Fibroblast of lung (primary cell): ENCODE measurements around the gene PURA. TPM values are rescaled to one million over a fixed set of nuclear protein-coding genes. Genes with fewer than 3 reads are reported as not detected.
A peak's percentile ranks its signal among the peaks of the same experiment; 100 is the strongest.

Source experiments
- DNase-seq, 2 donors: peaks; one replicate each; pipeline versions ENCODE4 v3.0.0 to v3.0.0-alpha.2; 2010; ENCODE audit warnings: low read depth in 2 of 2
- H2AFZ ChIP-seq: 2 replicates; pipeline ENCODE4 v1.5.1; 2012; ENCODE audit warnings: low read length, control low read depth, inconsistent platforms
- H3K27ac ChIP-seq: 2 replicates; pipeline ENCODE4 v1.5.1; 2011; ENCODE audit warnings: low read length, control low read depth; ENCODE audit not compliant: insufficient read depth
- H3K27me3 ChIP-seq: 2 replicates; pipeline ENCODE4 v1.5.1; 2011; ENCODE audit warnings: mild to moderate bottlenecking, low read length; ENCODE audit not compliant: control insufficient read depth, insufficient read depth
- H3K36me3 ChIP-seq: 2 replicates; pipeline ENCODE4 v1.5.1; 2011; ENCODE audit warnings: low read length; ENCODE audit not compliant: control insufficient read depth, insufficient read depth
- H3K4me1 ChIP-seq: 2 replicates; pipeline ENCODE4 v1.5.1; 2011; ENCODE audit warnings: low read length; ENCODE audit not compliant: control insufficient read depth, insufficient read depth; ENCODE audit errors: extremely low read depth
- H3K4me2 ChIP-seq: 2 replicates; pipeline ENCODE4 v1.5.1; 2011; ENCODE audit warnings: low read length, control low read depth; ENCODE audit not compliant: insufficient read depth; ENCODE audit errors: extremely low read depth
- H3K4me3 ChIP-seq, 4 experiments: fragments of 200-600 bp in 1 of 4; sonication (generic) in 1 of 4; replicated peaks in 1 of 4; 2 replicates each; pipeline ENCODE4 v1.5.1; 2011 to 2016; ENCODE audit warnings: low read length in 4 of 4, low read depth in 3 of 4, mild to moderate bottlenecking in 3 of 4, control low read depth in 2 of 4, inconsistent platforms in 1 of 4, mixed read lengths in 1 of 4; ENCODE audit not compliant: insufficient read depth in 1 of 4; ENCODE audit errors: control extremely low read depth in 1 of 4
- H3K79me2 ChIP-seq: 2 replicates; pipeline ENCODE4 v1.5.1; 2012; ENCODE audit warnings: mild to moderate bottlenecking, low read length, inconsistent platforms; ENCODE audit not compliant: control insufficient read depth, insufficient read depth
- H3K9ac ChIP-seq: 2 replicates; pipeline ENCODE4 v1.5.1; 2011; ENCODE audit warnings: mild to moderate bottlenecking, low read length, control low read depth; ENCODE audit not compliant: insufficient read depth
- H3K9me3 ChIP-seq: 2 replicates; pipeline ENCODE4 v1.5.1; 2012; ENCODE audit warnings: low read depth, low read length; ENCODE audit not compliant: control insufficient read depth, insufficient read depth
- H4K20me1 ChIP-seq: 2 replicates; pipeline ENCODE4 v1.5.1; 2011; ENCODE audit warnings: low read length; ENCODE audit not compliant: control insufficient read depth, insufficient read depth; ENCODE audit errors: extremely low read depth
- CTCF ChIP-seq, 2 donors: IDR thresholded peaks in 1 of 2; conservative IDR thresholded peaks in 1 of 2; 1 replicate in 1 of 2; 2 replicates in 1 of 2; pipeline ENCODE4 v1.5.1; 2011 to 2012; ENCODE audit warnings: low read length in 2 of 2, control low read depth in 1 of 2, inconsistent platforms in 1 of 2, low read depth in 1 of 2, mild to moderate bottlenecking in 1 of 2
- EZH2 ChIP-seq: IDR thresholded peaks from 2 replicates; pipeline ENCODE4 v1.5.1; 2012; ENCODE audit warnings: low read length, control low read depth, mild to moderate bottlenecking; ENCODE audit errors: missing control alignments
- polyA plus RNA-seq, 2 donors: library from polyadenylated mRNA; depleted of rRNA in 1 of 2; stranded (reverse) in 1 of 2; unstranded in 1 of 2; fragments of >200 nt; gene quantifications; 2 replicates each; pipeline ENCODE4 v1.2.1, GENCODE V29; 2011 to 2012; ENCODE audit warnings: missing spikeins in 1 of 2
- total RNA-seq: library from RNA; depleted of rRNA; stranded (reverse); fragments of >200 nt; gene quantifications from 2 replicates; pipeline ENCODE4 v1.2.1, GENCODE V29; 2014

PURA gene
- total and polyA plus RNA-seq, 2 donors (not counting 1 experiment from before 2014, with no cell fraction given): 8.0 to 20.0 TPM

- H3K4me1 ChIP-seq: peaks cover 2% of the 10 kb centered on the region
- TF ChIP-seq EZH2 (no peak), CTCF (conservative IDR thresholded peaks at IDR 0.05 in 1 of 2, IDR thresholded peaks at IDR 0.05 in 1 of 2; ENCODE audit: low read depth in 1 of 2, low read length in 2 of 2) (no peak)
- H3K36me3 ChIP-seq: no peaks in the 10 kb centered on the region
- peak overlapping the region; percentile 69 to 86 (median 80) for H3K4me3 ChIP-seq
- peak overlapping the region; percentile 80 for H3K27ac ChIP-seq
- DNase-seq: peak; percentile 90 to 91
- no peaks in the 10 kb centered on the region for H4K20me1 ChIP-seq
- peaks cover 44% of the 10 kb centered on the region for H3K79me2 ChIP-seq
- H3K4me2 ChIP-seq: peak overlapping the region; percentile 42
- H2AFZ ChIP-seq: peak overlapping the region; percentile 51
- H3K9ac ChIP-seq: peak overlapping the region; percentile 83
- H3K9me3 ChIP-seq: no peaks in the 10 kb centered on the region
- no peaks in the 10 kb centered on the region for H3K27me3 ChIP-seq
These were observed 6.4 kb upstream of the PURA start for GRCh38 chr5:140107312-140108092.

- H3K79me2 ChIP-seq: peaks cover 52% of the 10 kb centered on the region
- peaks cover 4% of the 10 kb centered on the region for H3K4me1 ChIP-seq
- H3K4me3 ChIP-seq: peak overlapping the region; percentile 69 to 86 (median 80)
- peak overlapping the region; percentile 80 for H3K27ac ChIP-seq
- H4K20me1 ChIP-seq: no peaks in the 10 kb centered on the region
- no peak for DNase-seq
- TF ChIP-seq EZH2: no peak
- TF ChIP-seq CTCF (conservative IDR thresholded peaks at IDR 0.05 in 1 of 2, IDR thresholded peaks at IDR 0.05 in 1 of 2; ENCODE audit: low read depth in 1 of 2, low read length in 2 of 2): no peak
- peak overlapping the region; percentile 25 for H2AFZ ChIP-seq
- no peaks in the 10 kb centered on the region for H3K36me3 ChIP-seq
- H3K9ac ChIP-seq: peak overlapping the region; percentile 83
- no peaks in the 10 kb centered on the region for H3K27me3 ChIP-seq
- no peaks in the 10 kb centered on the region for H3K9me3 ChIP-seq
- H3K4me2 ChIP-seq: peak overlapping the region; percentile 90
These were observed 5.6 kb upstream of the PURA start for GRCh38 chr5:140108093-140109017.
